ENCODE data around the gene FAM47E.
"Not testable (repeated sequence)": the region's sequence is repeated elsewhere in the genome, so short reads cannot be mapped to it uniquely, and the experiment has no call there.

FAM47E gene

DNA sequence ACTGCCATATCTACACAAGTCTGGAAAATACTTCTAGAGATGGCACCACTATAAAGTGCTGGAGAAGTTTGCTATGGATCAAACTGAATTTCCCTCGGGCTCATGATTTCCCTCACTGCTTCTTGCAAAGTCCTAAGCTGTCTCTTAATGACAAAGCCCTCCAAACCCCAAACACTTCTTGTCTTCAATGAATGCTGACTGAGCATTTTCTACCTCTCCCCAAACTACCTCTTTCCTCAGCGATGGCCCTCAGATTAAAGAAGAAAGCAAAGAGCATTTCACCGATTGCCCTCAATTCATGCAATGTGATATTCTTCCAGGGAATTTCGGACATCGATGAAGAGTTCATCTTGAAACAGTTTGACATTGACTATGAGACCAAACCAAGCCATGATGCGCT is 19.7 kb downstream of the FAM47E start:
- no peak for DNase-seq

DNA sequence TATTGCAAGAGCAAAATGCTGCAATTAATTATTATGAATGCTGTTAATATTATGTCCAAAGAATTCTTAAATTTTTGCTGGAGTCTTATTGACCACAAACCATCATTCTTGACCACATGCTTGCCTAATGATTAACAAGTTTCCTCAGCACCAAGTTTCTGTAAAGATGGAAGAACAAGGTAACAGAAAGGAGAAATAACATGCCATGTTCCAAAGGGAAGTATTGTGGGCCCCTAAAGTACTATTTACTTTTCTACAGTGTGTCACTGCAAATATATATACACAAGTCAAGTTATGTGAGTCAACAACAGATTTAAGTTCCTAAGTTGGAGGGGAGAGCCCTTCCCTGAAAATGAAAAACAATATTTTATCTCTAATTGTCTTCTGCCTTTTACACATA is 20.6 kb downstream of the FAM47E start:
- no peak for DNase-seq

DNA sequence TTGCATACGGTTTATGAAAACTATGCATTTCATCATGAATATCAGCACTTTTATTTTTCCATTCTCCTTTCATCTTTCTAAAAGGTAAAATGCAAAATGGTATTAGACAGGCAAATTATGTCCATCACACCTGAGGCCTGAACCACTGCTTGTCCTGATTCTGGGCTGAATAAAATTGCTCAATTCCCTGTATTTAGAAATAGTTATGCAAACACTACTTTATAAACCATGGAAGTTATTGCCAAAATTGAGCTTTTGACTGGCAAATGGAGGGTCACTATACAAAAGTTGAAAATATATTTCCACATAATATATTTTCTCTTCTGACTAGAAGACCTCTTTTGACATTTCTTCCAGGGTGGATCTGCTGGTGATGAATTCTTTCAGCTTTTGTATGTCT is 21.1 kb downstream of the FAM47E start:
- DNase-seq: no peak

DNA sequence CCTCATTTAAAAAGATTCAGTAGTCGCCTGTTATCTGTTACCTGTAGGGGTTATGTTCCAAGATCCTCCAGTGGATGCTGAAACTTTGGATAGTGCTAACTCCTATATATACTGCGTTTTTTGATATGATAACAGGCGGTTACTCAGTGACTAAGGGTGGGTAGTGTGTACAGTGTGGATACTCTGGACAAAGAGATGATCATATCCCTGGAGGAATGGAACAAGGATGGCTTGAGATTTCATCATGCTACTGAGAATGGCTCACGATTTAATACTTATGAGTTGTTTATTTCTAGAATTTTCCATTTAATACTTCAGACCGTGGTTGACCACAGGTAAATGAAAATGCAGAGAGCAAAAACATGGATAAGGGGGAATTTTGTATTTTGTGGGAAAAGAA is 21.5 kb downstream of the FAM47E start:
- no peak for DNase-seq

GRCh38 chr4:76275486-76276124 is 24.1 kb downstream of the FAM47E start:
- no peak for DNase-seq

GRCh38 chr4:76276813-76277212 is 25.3 kb downstream of the FAM47E start:
- DNase-seq: no peak

- no peak for DNase-seq
These were observed 26.1 kb downstream of the FAM47E start for GRCh38 chr4:76277667-76278066.

DNA sequence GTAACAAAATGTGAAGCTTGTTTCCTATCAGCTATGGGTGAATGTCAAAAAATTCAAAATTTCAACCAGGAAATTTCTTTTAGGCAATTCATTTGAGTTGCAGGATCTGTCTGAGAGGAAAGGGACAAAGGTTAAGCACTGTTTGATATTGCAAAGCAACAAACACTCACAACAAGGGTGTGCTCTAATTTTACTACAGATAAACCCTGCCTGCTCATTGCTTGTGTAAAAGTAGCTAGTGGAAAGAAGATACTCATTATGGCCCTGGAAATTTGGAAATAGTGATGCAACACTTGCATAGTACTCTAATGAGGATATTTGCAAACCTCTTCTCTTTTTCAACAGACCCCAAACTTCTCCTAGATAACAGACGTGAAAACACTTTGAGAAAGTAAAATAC is 27.1 kb downstream of the FAM47E start:
- no peak for DNase-seq

- DNase-seq: peak in 1 of 2 donors; percentile 60
These were observed 27.9 kb downstream of the FAM47E start for GRCh38 chr4:76279462-76279861.

- DNase-seq: no peak
These were observed 29.2 kb downstream of the FAM47E start for GRCh38 chr4:76280488-76281441.

GRCh38 chr4:76281594-76281993 is 30.1 kb downstream of the FAM47E start:
- DNase-seq: not testable (repeated sequence)

DNA sequence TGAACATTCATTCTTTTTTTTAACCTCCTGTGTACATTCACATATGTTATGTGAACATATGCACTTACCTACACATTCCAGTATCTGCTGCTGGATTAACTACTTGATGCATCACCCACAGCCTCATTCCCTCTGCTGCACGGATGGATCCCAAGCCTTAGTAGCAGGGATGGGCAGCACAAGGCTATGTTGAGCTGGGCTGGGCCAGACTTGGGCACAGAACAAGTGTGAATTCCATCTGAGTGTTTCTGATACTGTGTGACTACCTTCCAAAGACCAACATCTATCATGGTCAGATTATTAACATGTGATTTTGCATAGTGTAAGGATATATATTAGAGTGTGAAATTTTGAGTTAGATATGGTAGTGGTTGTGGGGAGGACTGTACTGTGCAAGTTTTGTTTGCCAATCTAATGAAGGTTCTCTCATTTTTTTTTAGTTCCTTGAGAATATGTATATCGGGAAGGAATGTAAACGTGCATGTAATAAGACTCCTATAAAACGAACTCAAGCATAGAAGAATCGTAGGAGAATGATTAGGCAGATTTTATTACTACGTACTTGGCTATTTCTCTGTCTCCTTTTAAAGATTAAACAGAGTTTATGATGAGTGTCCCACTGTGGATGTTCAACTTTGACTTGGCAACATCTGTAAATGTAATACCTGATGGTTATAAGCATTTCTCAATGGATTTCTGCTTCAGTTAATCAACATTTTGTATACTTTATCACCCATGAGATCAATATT is 31.6 kb downstream of the FAM47E start:
- DNase-seq: no peak

DNA sequence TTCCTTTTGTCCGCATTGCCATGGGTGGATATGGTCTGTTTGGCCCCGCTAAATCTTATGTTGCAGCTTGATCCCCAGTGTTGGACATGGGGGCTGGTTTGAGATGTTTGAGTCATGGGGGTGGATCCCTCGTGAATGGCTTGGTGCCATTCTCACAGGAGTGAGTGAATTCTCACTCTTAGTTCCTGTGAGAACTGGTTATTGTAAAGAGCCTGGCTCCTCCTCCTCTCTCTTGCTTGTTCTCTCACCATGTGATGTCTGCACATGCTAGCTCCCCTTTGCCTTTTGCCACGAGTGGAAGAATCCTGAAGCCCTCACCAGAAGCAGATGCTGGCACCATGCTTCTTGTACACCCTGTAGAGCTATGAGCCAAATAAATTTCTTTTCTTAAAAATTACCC is 32.4 kb downstream of the FAM47E start:
- DNase-seq: no peak

DNA sequence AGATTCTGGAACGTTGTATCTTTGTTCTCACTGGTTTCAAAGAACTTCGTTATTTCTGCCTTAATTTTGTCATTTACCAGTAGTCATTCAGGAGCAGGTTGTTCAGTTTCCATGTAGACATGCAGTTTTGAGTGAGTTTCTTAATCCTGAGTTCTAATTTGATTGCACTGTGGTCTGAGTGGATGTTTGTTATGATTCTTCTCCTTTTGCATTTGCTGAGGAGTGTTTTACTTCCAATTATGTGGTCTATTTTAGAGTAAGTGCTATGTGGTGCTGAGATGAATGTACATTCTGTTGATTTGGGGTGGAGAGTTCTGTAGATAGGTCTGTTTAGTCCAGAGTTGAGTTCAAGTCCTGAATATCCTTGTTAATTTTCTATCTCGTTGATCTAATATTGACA is 36.3 kb downstream of the FAM47E start:
- DNase-seq: not testable (repeated sequence)

DNA sequence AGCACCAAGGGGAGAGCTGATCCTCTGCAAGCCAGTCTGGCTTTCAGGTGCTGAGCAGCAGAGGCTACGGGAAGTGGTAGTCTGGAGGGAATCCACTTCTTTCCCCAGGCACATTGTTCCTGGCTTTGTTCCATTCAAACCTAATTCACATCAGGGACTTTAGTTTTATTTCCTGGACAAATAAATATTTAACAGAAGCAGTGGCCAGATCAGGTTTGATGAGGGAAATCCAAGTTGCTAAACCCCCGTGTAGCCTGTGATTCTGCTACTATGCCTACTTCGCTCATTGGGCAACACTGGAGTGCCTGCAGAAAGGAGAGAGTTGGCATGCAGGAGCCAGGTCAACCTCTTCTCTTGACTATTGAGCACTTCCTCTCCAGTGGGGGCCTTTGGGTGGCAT is 41.2 kb downstream of the FAM47E start:
- no peak for DNase-seq

GRCh38 chr4:76293772-76294171 is 42.3 kb downstream of the FAM47E start:
- DNase-seq: no peak

- DNase-seq: no peak
These were observed 44.8 kb downstream of the FAM47E start for GRCh38 chr4:76296286-76296820.

DNA sequence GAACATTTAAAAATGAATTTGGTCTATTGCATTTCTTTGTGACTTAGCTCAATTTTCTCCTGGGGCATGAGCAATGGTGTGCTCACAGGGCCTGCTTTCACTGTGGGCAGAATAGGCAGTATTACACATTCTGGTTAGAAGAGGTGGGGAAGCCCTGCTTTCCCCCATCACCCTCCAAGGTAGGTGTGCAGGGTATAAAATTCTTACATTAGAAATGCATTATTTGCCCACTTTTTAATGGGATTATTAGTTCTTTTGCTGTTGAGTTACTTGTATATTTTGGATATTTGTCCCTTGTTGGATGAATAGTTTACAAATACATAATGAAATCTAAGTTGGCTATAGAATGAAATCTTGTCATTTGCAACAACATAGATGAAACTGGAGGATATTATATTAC is 46.7 kb downstream of the FAM47E start:
- no peak for DNase-seq

GRCh38 chr4:76300012-76300411 is 48.5 kb downstream of the FAM47E start:
- DNase-seq: no peak

GRCh38 chr4:76301068-76301774 is 49.7 kb downstream of the FAM47E start:
- no peak for DNase-seq

DNA sequence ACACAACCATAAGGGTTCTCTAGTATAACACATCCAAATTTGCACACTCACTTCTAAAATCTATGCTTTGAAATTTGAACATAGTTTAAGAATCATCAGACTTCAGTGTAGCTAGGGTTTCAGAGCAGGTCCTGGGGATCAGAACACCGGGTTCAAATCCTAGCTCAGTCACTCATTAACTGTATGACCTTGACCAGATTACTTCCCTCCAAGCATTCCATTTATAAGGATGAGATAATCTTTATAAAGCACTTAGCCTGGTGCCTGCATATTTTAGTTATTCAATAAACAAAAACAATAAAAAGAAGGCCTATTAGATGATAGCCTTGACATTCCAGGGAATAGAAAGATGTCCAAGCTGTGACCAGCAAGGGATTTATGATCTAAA is 50.2 kb downstream of the FAM47E start:
- no peak for DNase-seq

DNA sequence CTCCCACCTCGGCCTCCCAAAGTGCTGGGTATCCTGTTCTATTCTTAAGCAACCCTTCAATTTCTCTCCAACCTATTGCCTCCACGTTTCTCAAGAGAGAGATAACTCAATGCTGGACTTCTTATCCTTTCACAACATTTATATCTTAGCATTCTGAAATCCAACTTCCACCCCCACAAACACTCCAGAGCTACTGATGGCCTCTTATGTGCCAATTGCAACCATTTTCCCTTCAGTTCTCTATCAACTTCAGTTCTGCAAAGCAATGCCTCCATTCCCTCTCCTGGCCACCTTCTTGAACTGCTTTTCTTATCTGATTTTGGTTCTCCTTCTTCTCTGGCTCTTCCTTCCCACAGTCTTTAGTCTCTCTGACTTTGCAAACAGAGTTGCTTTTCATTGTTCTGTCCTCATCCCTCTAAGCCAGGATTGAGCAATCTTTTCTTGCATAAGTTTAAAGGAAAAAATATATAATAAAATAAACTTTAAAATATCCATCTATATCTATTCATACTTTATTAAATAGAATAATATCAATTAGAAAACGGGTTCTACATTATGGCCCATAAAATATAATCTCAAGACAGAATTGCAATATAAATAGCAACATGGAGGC is 51.4 kb downstream of the FAM47E start:
- no peak for DNase-seq
